SK-N-SH (cell line): Measurements from ENCODE around the gene ME3. TPM values are rescaled to one million over a fixed set of nuclear protein-coding genes. Genes with fewer than 3 reads are reported as not detected.

Experiments used
- CTCF ChIA-PET: fragments of 300-600, 350-600 bp; formaldehyde crosslinking; extraction: SDS; loops from one replicate; lab custom pipeline; 2021; lab: Yijun Ruan, JAX
- POLR2A ChIA-PET: fragments of 350-600 bp; sonication (Branson Sonifier 250); formaldehyde crosslinking; extraction: SDS; loops from one replicate; lab custom pipeline; 2020; ENCODE audit warnings: antibody characterized with exemption, inconsistent platforms; lab: Yijun Ruan, JAX
- DNase-seq: peaks from one replicate; pipeline ENCODE4 v3.0.0; 2012
- H2AFZ ChIP-seq: fragments of 200-600 bp; sonication (generic); 2 replicates; pipeline ENCODE4 v1.8.1; 2016; ENCODE audit warnings: antibody characterized with exemption, mild to moderate bottlenecking, low read depth
- H3F3A ChIP-seq: fragments of 200-600 bp; sonication (generic); replicated peaks from 2 replicates; pipeline ENCODE3; 2016; ENCODE audit warnings: antibody characterized with exemption, mild to moderate bottlenecking; ENCODE audit not compliant: insufficient read depth
- H3K27ac ChIP-seq, 2 experiments: fragments of 200-500 bp in 1 of 2; fragments of 200-600 bp in 1 of 2; sonication (Bioruptor generic) in 1 of 2; sonication (generic), shearing (Covaris generic) in 1 of 2; 2 replicates each; pipeline versions ENCODE4 v1.5.1 to v1.6.1; 2014 to 2016; ENCODE audit warnings: low read depth in 2 of 2, inconsistent platforms in 1 of 2, low read length in 1 of 2, mild to moderate bottlenecking in 1 of 2, mixed read lengths in 1 of 2
- H3K27me3 ChIP-seq: fragments of 200-600 bp; sonication (generic), shearing (Covaris generic); 2 replicates; pipeline ENCODE4 v1.6.1; 2016; ENCODE audit warnings: mixed run types; ENCODE audit not compliant: insufficient read depth
- H3K36me3 ChIP-seq, 2 experiments: fragments of 200-500 bp in 1 of 2; fragments of 200-600 bp in 1 of 2; sonication (Bioruptor generic) in 1 of 2; sonication (generic) in 1 of 2; replicated peaks in 1 of 2; 2 replicates each; pipeline versions ENCODE3 to v1.5.1; 2014 to 2016; ENCODE audit warnings: low read length in 1 of 2, mild to moderate bottlenecking in 1 of 2; ENCODE audit not compliant: insufficient read depth in 2 of 2, control insufficient read depth in 1 of 2
- H3K4me1 ChIP-seq, 2 experiments: fragments of 200-500 bp in 1 of 2; fragments of 200-600 bp in 1 of 2; sonication (Bioruptor generic) in 1 of 2; sonication (generic), shearing (Covaris generic) in 1 of 2; 2 replicates each; pipeline versions ENCODE4 v1.5.1 to v1.6.1; 2014 to 2016; ENCODE audit warnings: low read depth in 1 of 2, low read length in 1 of 2, mixed run types in 1 of 2; ENCODE audit not compliant: insufficient read depth in 2 of 2, control insufficient read depth in 1 of 2
- H3K4me2 ChIP-seq: fragments of 200-600 bp; sonication (generic), shearing (Covaris generic); 2 replicates; pipeline ENCODE4 v1.6.1; 2017; ENCODE audit warnings: mixed run types
- H3K4me3 ChIP-seq, 2 experiments: fragments of 200-500 bp in 1 of 2; fragments of 200-600 bp in 1 of 2; sonication (Bioruptor generic) in 1 of 2; sonication (generic), shearing (Covaris generic) in 1 of 2; 2 replicates each; pipeline versions ENCODE4 v1.5.1 to v1.8.1; 2014 to 2016; ENCODE audit warnings: low read depth in 2 of 2, inconsistent platforms in 1 of 2, low read length in 1 of 2, mild to moderate bottlenecking in 1 of 2, mixed read lengths in 1 of 2, moderate library complexity in 1 of 2
- H3K79me2 ChIP-seq: fragments of 200-600 bp; sonication (generic); 2 replicates; pipeline ENCODE4 v1.8.1; 2017; ENCODE audit warnings: mild to moderate bottlenecking; ENCODE audit not compliant: insufficient read depth
- H3K9ac ChIP-seq: fragments of 200-600 bp; sonication (generic); 2 replicates; pipeline ENCODE4 v1.6.1; 2017; ENCODE audit warnings: mixed run types
- H3K9me2 ChIP-seq: fragments of 200-600 bp; sonication (generic); 2 replicates; pipeline ENCODE4 v1.6.1; 2017; ENCODE audit warnings: mixed run types
- H3K9me3 ChIP-seq: fragments of 200-600 bp; sonication (generic); 2 replicates; pipeline ENCODE4 v1.6.1; 2017; ENCODE audit warnings: mixed run types, mild to moderate bottlenecking, moderate library complexity
- H4K20me1 ChIP-seq: fragments of 200-600 bp; sonication (generic); 2 replicates; pipeline ENCODE4 v1.6.1; 2017; ENCODE audit warnings: mild to moderate bottlenecking, mixed run types; ENCODE audit not compliant: insufficient read depth
- ELF1 ChIP-seq: IDR thresholded peaks from 2 replicates; pipeline ENCODE4 v1.4.0; 2012
- EZH2phosphoT487 ChIP-seq: fragments of 200-600 bp; sonication (generic); IDR thresholded peaks from 2 replicates; pipeline ENCODE4 v1.6.1; 2017; ENCODE audit warnings: low read depth, mixed run types, mild to moderate bottlenecking, antibody characterized with exemption, moderate library complexity, borderline replicate concordance
- FOSL2 ChIP-seq: IDR thresholded peaks from 2 replicates; pipeline ENCODE4 v1.4.0; 2012; ENCODE audit warnings: low read depth, mild to moderate bottlenecking, moderate library complexity, borderline replicate concordance
- FOXM1 ChIP-seq: IDR thresholded peaks from 2 replicates; pipeline ENCODE4 v1.4.0; 2012; ENCODE audit warnings: low read depth, mild to moderate bottlenecking
- GATA2 ChIP-seq: sonication (generic); formaldehyde crosslinking; IDR thresholded peaks from 2 replicates; pipeline ENCODE4 v1.5.0; 2020; ENCODE audit warnings: mild to moderate bottlenecking, missing genetic modification reagents
- JUND ChIP-seq: IDR thresholded peaks from 2 replicates; pipeline ENCODE4 v1.4.0; 2012
- MEF2A ChIP-seq: IDR thresholded peaks from 2 replicates; pipeline ENCODE4 v1.4.0; 2012; ENCODE audit warnings: low read depth, borderline replicate concordance
- NRF1 ChIP-seq: IDR thresholded peaks from 2 replicates; pipeline ENCODE4 v1.6.1; 2012; ENCODE audit warnings: low read depth, mild to moderate bottlenecking, low read length
- POLR2AphosphoS5 ChIP-seq: IDR thresholded peaks from 2 replicates; pipeline ENCODE4 v1.6.1; 2012; ENCODE audit warnings: low read depth, low read length
- RAD21 ChIP-seq: IDR thresholded peaks from 2 replicates; pipeline ENCODE4 v1.6.1; 2012; ENCODE audit warnings: mild to moderate bottlenecking, low read length
- RCOR1 ChIP-seq: fragments of 150-350 bp; IDR thresholded peaks from 2 replicates; pipeline ENCODE4 v1.6.1; 2017; ENCODE audit warnings: antibody characterized with exemption, low read length
- RXRA ChIP-seq: IDR thresholded peaks from 2 replicates; pipeline ENCODE4 v1.4.0; 2012; ENCODE audit warnings: low read depth, mild to moderate bottlenecking, borderline replicate concordance
- TAF1 ChIP-seq: IDR thresholded peaks from 2 replicates; pipeline ENCODE4 v1.6.1; 2012; ENCODE audit warnings: low read depth, mild to moderate bottlenecking, low read length, moderate library complexity, borderline replicate concordance
- TCF12 ChIP-seq: IDR thresholded peaks from 2 replicates; pipeline ENCODE4 v1.4.0; 2012
- WGBS: methylation state at CpG from one replicate; pipeline ENCODE4 v1.1.6; 2017; ENCODE audit warnings: low lambda C conversion rate; 5-methylcytosine and 5-hydroxymethylcytosine counted together
- polyA plus RNA-seq, 3 experiments: library from polyadenylated mRNA; depleted of rRNA; stranded (reverse); fragments of >200 nt; gene quantifications; 2 replicates each; pipeline ENCODE4 v1.2.3, GENCODE V29; 2012
- TF ChIP-seq, protein P1 (sequence below): IDR thresholded peaks from 2 replicates; pipeline ENCODE4; 2012
- TF ChIP-seq, protein P2 (sequence below): IDR thresholded peaks from 2 replicates; pipeline ENCODE4 v1.4.0; 2012; ENCODE audit warnings: low read depth
- TF ChIP-seq, protein P3 (sequence below): IDR thresholded peaks from 2 replicates; pipeline ENCODE4 v1.6.1; 2012; ENCODE audit warnings: mild to moderate bottlenecking, low read depth, low read length, moderate library complexity
- TF ChIP-seq, protein P4 (sequence below): IDR thresholded peaks from 2 replicates; pipeline ENCODE4 v1.4.0; 2012; ENCODE audit warnings: low read depth, borderline replicate concordance

ME3 gene
- polyA plus RNA-seq, 1 of the 3 experiments (the other 2 are of a cell fraction) = 22.0 TPM

DNA sequence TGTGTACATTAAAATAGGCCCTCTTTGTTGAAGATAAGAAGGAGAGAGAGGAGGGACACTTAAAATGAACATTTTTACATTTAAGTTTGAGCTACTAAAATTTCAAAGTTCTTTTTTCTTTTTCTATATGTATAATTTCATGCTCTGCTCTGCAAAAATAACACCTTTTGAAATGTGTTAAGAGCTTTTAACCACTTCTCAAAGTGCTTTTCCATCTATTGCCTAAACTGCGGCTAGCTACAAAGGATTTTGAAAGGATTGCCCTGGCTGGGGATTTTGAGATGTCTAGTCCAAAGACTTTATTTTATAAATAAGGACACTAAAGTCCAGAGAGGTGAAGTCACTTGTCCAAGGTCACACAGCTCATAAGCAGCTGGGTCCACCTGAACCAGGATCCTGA is 159.3 kb downstream of the ME3 start:
- H3K9me3 ChIP-seq = 0 out of 2 replicates have a peak, but pooled peaks cover 5% of the 10 kb centered on the region
- ChIA-PET POLR2A (no interaction called here), CTCF (interaction anchor here (1.1 kb wide), 1 partner anchor 215 kb away, joined by 3 read pairs; no protein-coding TSS in a partner anchor)
- no peaks in the 10 kb centered on the region for H3K27me3 ChIP-seq
- no peak overlapping the region for H2AFZ ChIP-seq
- no peak overlapping the region for H3K4me3 ChIP-seq
- no peak overlapping the region for H3K4me2 ChIP-seq
- no peaks in the 10 kb centered on the region for H4K20me1 ChIP-seq
- no peak for TF ChIP-seq RAD21
- no peak for TF ChIP-seq NRF1
- TF ChIP-seq, protein P1, sequence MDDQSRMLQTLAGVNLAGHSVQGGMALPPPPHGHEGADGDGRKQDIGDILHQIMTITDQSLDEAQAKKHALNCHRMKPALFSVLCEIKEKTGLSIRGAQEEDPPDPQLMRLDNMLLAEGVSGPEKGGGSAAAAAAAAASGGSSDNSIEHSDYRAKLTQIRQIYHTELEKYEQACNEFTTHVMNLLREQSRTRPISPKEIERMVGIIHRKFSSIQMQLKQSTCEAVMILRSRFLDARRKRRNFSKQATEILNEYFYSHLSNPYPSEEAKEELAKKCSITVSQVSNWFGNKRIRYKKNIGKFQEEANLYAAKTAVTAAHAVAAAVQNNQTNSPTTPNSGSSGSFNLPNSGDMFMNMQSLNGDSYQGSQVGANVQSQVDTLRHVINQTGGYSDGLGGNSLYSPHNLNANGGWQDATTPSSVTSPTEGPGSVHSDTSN = no peak
- no peak for TF ChIP-seq TCF12
- no peak for TF ChIP-seq RCOR1
- no peak for TF ChIP-seq POLR2AphosphoS5
- no peak for TF ChIP-seq FOSL2
- TF ChIP-seq JUND = no peak
- TF ChIP-seq GATA2 (CRISPR knock-in tag) = no peak
- TF ChIP-seq EZH2phosphoT487 = no peak
- TF ChIP-seq, protein P2, sequence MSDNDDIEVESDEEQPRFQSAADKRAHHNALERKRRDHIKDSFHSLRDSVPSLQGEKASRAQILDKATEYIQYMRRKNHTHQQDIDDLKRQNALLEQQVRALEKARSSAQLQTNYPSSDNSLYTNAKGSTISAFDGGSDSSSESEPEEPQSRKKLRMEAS = no peak
- no peak for TF ChIP-seq MEF2A
- TF ChIP-seq, protein P3, sequence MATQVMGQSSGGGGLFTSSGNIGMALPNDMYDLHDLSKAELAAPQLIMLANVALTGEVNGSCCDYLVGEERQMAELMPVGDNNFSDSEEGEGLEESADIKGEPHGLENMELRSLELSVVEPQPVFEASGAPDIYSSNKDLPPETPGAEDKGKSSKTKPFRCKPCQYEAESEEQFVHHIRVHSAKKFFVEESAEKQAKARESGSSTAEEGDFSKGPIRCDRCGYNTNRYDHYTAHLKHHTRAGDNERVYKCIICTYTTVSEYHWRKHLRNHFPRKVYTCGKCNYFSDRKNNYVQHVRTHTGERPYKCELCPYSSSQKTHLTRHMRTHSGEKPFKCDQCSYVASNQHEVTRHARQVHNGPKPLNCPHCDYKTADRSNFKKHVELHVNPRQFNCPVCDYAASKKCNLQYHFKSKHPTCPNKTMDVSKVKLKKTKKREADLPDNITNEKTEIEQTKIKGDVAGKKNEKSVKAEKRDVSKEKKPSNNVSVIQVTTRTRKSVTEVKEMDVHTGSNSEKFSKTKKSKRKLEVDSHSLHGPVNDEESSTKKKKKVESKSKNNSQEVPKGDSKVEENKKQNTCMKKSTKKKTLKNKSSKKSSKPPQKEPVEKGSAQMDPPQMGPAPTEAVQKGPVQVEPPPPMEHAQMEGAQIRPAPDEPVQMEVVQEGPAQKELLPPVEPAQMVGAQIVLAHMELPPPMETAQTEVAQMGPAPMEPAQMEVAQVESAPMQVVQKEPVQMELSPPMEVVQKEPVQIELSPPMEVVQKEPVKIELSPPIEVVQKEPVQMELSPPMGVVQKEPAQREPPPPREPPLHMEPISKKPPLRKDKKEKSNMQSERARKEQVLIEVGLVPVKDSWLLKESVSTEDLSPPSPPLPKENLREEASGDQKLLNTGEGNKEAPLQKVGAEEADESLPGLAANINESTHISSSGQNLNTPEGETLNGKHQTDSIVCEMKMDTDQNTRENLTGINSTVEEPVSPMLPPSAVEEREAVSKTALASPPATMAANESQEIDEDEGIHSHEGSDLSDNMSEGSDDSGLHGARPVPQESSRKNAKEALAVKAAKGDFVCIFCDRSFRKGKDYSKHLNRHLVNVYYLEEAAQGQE = no peak
- no peak for TF ChIP-seq TAF1
- TF ChIP-seq ELF1 = no peak
- TF ChIP-seq, protein P4, sequence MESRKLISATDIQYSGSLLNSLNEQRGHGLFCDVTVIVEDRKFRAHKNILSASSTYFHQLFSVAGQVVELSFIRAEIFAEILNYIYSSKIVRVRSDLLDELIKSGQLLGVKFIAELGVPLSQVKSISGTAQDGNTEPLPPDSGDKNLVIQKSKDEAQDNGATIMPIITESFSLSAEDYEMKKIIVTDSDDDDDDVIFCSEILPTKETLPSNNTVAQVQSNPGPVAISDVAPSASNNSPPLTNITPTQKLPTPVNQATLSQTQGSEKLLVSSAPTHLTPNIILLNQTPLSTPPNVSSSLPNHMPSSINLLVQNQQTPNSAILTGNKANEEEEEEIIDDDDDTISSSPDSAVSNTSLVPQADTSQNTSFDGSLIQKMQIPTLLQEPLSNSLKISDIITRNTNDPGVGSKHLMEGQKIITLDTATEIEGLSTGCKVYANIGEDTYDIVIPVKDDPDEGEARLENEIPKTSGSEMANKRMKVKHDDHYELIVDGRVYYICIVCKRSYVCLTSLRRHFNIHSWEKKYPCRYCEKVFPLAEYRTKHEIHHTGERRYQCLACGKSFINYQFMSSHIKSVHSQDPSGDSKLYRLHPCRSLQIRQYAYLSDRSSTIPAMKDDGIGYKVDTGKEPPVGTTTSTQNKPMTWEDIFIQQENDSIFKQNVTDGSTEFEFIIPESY = no peak
- no peak for TF ChIP-seq RXRA
- TF ChIP-seq FOXM1 = no peak
- H3K9me2 ChIP-seq = no peaks in the 10 kb centered on the region
- H3K36me3 ChIP-seq = no peaks in the 10 kb centered on the region
- H3K79me2 ChIP-seq = no peaks in the 10 kb centered on the region
- peaks cover 46% of the 10 kb centered on the region for H3F3A ChIP-seq
- no peak overlapping the region for H3K9ac ChIP-seq
- no peak overlapping the region for H3K27ac ChIP-seq
- 93% methylated on average over 1 of the region's 1 CpG for WGBS
- H3K4me1 ChIP-seq = peaks cover 7 to 32% of the 10 kb centered on the region in 2 experiments
- DNase-seq = no peak
